Hematopoietic multipotent progenitor cell treated with erythropoietin and hydrocortisone succinate and interleukin-3 and kit ligand, for 17 days (in vitro differentiated cells): ENCODE data around the gene CTSG.
A peak's percentile ranks its signal among the peaks of the same experiment; 100 is the strongest.
"Not testable (repeated sequence)": the region's sequence is repeated elsewhere in the genome, so short reads cannot be mapped to it uniquely, and the experiment has no call there.

Experiments
- DNase-seq: peaks from one replicate; pipeline ENCODE4 v3.0.0-alpha.2; 2015; ENCODE audit warnings: low spot score

Gene CTSG

GRCh38 chr14:24576182-24576581 lies at the start of gene CTSG:
Gene CTSG, minus strand, starts transcription at chr14:24576250. Its CDS starts 27 bp downstream, at chr14:24576223.
- DNase-seq, result no peak

- no peak for DNase-seq
These were observed 37.7 kb upstream of the CTSG start for GRCh38 chr14:24613747-24614146.

GRCh38 chr14:24613241-24613640 lies 37.2 kb upstream of the CTSG start:
- no peak for DNase-seq

GRCh38 chr14:24612196-24612595 lies 36.1 kb upstream of the CTSG start:
- DNase-seq, result no peak

GRCh38 chr14:24609655-24610344 lies 33.8 kb upstream of the CTSG start, which contains the start of gene GZMH:
Gene GZMH, minus strand, starts transcription at chr14:24609685. Its CDS starts 72 bp downstream, at chr14:24609613.
- no peak for DNase-seq

- DNase-seq, result no peak
These were observed 31.8 kb upstream of the CTSG start for GRCh38 chr14:24607635-24608514.

- DNase-seq, result no peak
These were observed 31.0 kb upstream of the CTSG start for GRCh38 chr14:24607081-24607480.

- no peak for DNase-seq
These were observed 30.2 kb upstream of the CTSG start for GRCh38 chr14:24606297-24606696.

GRCh38 chr14:24605435-24606190 lies 29.6 kb upstream of the CTSG start:
- DNase-seq, result peak; percentile 31

GRCh38 chr14:24597403-24597802 lies 21.4 kb upstream of the CTSG start:
- DNase-seq, result no peak

GRCh38 chr14:24595073-24595808 lies 19.2 kb upstream of the CTSG start:
- no peak for DNase-seq

- not testable (repeated sequence) for DNase-seq
These were observed 15.0 kb upstream of the CTSG start for GRCh38 chr14:24591004-24591403.

- not testable (repeated sequence) for DNase-seq
These were observed 8.4 kb upstream of the CTSG start for GRCh38 chr14:24584402-24584801.

- DNase-seq, result no peak
These were observed 2.5 kb upstream of the CTSG start for GRCh38 chr14:24578558-24578957.

GRCh38 chr14:24576771-24577170 lies 721 bp upstream of the CTSG start:
- no peak for DNase-seq

- no peak for DNase-seq
These were observed 1.8 kb downstream of the CTSG start for GRCh38 chr14:24574206-24574774.

- DNase-seq, result no peak
These were observed 9.7 kb downstream of the CTSG start for GRCh38 chr14:24566318-24566717.

GRCh38 chr14:24565766-24566165 lies 10.3 kb downstream of the CTSG start:
- DNase-seq, result no peak

GRCh38 chr14:24563505-24563904 lies 12.5 kb downstream of the CTSG start:
- DNase-seq, result no peak

- DNase-seq, result no peak
These were observed 19.3 kb downstream of the CTSG start for GRCh38 chr14:24556756-24557155.

- not testable (repeated sequence) for DNase-seq
These were observed 27.0 kb downstream of the CTSG start for GRCh38 chr14:24549064-24549463.
